Ovary (tissue), 3 donors: ENCODE results near the gene KCNAB1.

Experiments used
- EP300 ChIP-seq: sonication (generic); formaldehyde crosslinking; IDR thresholded peaks from one replicate; pipeline ENCODE4 v1.6.1; 2017; ENCODE audit warnings: antibody characterized with exemption
- TF ChIP-seq, protein P1 (sequence below), 3 donors: fragments of 450-650 bp in 2 of 3; fragments of 200-600 bp in 1 of 3; IDR thresholded peaks; one replicate each; pipeline versions ENCODE4 v1.5.1 to v1.8.0; 2016 to 2022; ENCODE audit warnings: antibody characterized with exemption in 3 of 3, mild to moderate bottlenecking in 1 of 3
- donor health status: DM: no; HTN: no; CAD: no.

DNA sequence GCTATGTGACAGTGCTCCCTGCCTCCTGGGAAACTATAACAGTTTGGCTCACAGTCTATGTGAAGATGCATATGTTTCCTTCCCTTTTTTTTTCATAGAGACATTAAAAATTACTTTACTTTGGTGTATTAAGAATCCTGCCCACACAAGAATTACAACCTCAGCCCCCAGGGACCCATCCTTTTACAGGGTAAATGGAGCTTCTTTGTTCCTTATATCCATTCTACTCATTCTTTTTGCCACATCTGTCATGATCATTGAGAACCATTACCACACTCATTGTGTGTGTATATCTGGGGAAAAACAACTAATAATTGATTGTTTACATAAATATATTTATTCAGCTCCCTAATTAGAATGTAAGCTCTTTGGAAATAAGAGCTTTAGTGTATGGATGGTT lies 277.2 kb downstream of the KCNAB1 start:
- TF ChIP-seq, protein P1, sequence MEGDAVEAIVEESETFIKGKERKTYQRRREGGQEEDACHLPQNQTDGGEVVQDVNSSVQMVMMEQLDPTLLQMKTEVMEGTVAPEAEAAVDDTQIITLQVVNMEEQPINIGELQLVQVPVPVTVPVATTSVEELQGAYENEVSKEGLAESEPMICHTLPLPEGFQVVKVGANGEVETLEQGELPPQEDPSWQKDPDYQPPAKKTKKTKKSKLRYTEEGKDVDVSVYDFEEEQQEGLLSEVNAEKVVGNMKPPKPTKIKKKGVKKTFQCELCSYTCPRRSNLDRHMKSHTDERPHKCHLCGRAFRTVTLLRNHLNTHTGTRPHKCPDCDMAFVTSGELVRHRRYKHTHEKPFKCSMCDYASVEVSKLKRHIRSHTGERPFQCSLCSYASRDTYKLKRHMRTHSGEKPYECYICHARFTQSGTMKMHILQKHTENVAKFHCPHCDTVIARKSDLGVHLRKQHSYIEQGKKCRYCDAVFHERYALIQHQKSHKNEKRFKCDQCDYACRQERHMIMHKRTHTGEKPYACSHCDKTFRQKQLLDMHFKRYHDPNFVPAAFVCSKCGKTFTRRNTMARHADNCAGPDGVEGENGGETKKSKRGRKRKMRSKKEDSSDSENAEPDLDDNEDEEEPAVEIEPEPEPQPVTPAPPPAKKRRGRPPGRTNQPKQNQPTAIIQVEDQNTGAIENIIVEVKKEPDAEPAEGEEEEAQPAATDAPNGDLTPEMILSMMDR (IDR thresholded peaks at IDR 0.05), result no peak
- TF ChIP-seq EP300, result no peak
